ENCODE results near the gene TENM4.

GRCh38 chr11:79330651-79331050 lies 110.2 kb downstream of the TENM4 start:
- no peak for TF ChIP-seq BHLHE40 (IDR thresholded peaks at IDR 0.05; ENCODE audit: borderline replicate concordance)
- no peak for TF ChIP-seq SP1 (IDR thresholded peaks at IDR 0.05)
- TF ChIP-seq NFRKB (IDR thresholded peaks at IDR 0.05), result no peak

All from HEK293T (cell line).